Measurements from ENCODE around the gene FKBP6.

DNA sequence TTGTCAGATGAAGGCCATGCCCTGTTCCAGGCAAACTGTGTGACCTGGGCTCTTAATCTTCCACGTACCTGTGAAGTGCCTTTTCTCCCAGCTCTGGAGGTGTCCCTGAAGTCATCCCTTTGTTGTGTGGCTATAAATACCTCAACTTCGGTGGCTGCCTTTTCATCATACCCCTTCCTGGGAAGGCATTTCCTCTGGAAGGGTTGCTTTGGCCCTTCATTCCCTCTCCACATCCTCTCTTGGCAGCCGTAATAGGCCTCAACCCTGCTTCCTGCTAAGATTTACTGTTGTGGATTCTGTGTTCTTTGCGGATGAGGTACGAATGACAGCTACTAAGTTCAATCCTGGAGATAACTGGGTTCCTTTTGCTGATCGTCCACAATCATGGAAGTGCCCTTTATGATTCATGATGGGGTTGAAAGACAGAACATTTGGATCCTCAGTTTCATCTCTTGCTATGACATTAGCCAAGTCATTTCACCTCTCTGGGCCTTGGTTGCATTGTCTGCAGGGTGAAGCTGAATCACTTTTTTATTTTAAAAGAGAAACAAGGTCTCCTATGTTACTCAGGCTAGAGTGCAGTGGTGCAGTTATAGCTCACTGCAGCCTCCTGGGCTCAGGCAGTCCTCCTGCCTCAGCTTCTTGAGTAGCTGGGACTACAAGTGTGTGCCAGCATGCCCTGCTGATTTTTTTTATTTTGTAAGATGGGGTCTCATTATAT lies 23.6 kb downstream of the FKBP6 start:
- TF ChIP-seq, protein P1, sequence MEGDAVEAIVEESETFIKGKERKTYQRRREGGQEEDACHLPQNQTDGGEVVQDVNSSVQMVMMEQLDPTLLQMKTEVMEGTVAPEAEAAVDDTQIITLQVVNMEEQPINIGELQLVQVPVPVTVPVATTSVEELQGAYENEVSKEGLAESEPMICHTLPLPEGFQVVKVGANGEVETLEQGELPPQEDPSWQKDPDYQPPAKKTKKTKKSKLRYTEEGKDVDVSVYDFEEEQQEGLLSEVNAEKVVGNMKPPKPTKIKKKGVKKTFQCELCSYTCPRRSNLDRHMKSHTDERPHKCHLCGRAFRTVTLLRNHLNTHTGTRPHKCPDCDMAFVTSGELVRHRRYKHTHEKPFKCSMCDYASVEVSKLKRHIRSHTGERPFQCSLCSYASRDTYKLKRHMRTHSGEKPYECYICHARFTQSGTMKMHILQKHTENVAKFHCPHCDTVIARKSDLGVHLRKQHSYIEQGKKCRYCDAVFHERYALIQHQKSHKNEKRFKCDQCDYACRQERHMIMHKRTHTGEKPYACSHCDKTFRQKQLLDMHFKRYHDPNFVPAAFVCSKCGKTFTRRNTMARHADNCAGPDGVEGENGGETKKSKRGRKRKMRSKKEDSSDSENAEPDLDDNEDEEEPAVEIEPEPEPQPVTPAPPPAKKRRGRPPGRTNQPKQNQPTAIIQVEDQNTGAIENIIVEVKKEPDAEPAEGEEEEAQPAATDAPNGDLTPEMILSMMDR (IDR thresholded peaks at IDR 0.05; ENCODE audit: poor library complexity, severe bottlenecking), result no peak
- TF ChIP-seq EZH2 (IDR thresholded peaks at IDR 0.05; ENCODE audit: borderline replicate concordance, insufficient read depth, low read length, poor library complexity, severe bottlenecking), result no peak
- TF ChIP-seq, protein P2, sequence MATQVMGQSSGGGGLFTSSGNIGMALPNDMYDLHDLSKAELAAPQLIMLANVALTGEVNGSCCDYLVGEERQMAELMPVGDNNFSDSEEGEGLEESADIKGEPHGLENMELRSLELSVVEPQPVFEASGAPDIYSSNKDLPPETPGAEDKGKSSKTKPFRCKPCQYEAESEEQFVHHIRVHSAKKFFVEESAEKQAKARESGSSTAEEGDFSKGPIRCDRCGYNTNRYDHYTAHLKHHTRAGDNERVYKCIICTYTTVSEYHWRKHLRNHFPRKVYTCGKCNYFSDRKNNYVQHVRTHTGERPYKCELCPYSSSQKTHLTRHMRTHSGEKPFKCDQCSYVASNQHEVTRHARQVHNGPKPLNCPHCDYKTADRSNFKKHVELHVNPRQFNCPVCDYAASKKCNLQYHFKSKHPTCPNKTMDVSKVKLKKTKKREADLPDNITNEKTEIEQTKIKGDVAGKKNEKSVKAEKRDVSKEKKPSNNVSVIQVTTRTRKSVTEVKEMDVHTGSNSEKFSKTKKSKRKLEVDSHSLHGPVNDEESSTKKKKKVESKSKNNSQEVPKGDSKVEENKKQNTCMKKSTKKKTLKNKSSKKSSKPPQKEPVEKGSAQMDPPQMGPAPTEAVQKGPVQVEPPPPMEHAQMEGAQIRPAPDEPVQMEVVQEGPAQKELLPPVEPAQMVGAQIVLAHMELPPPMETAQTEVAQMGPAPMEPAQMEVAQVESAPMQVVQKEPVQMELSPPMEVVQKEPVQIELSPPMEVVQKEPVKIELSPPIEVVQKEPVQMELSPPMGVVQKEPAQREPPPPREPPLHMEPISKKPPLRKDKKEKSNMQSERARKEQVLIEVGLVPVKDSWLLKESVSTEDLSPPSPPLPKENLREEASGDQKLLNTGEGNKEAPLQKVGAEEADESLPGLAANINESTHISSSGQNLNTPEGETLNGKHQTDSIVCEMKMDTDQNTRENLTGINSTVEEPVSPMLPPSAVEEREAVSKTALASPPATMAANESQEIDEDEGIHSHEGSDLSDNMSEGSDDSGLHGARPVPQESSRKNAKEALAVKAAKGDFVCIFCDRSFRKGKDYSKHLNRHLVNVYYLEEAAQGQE (IDR thresholded peaks at IDR 0.05; ENCODE audit: borderline replicate concordance), result no peak
- no peak for TF ChIP-seq EP300 (conservative IDR thresholded peaks at IDR 0.05; ENCODE audit: poor library complexity, severe bottlenecking)
- no peak for TF ChIP-seq POLR2AphosphoS5 (IDR thresholded peaks at IDR 0.05)

Data from neural cell (in vitro differentiated cells).